Aorta (tissue), 5 donors: ENCODE results near the gene INTS4. TPM values are rescaled to one million over a fixed set of nuclear protein-coding genes. Genes with fewer than 3 reads are reported as not detected.
"Not testable (repeated sequence)": the region's sequence is repeated elsewhere in the genome, so short reads cannot be mapped to it uniquely, and the experiment has no call there.

Source experiments
- ATAC-seq: fragments of 200-7000 bp; cut with Tn5 transposase; one replicate; pipeline ENCODE4 v1.9.1; 2022; ENCODE audit warnings: moderate library complexity; ENCODE audit not compliant: low FRiP score
- DNase-seq, 2 donors: peaks; one replicate each; pipeline ENCODE4 v3.0.0-alpha.2; 2020
- H3K27ac ChIP-seq, 2 donors: one replicate each; pipeline ENCODE4 v1.5.1; 2013; ENCODE audit warnings: low read length in 2 of 2, mild to moderate bottlenecking in 2 of 2, moderate library complexity in 2 of 2, control low read depth in 1 of 2, inconsistent platforms in 1 of 2, low read depth in 1 of 2
- H3K27me3 ChIP-seq, 2 donors: one replicate each; pipeline ENCODE4 v1.6.1; 2013; ENCODE audit warnings: control low read depth in 1 of 2, low read length in 1 of 2, mild to moderate bottlenecking in 1 of 2, moderate library complexity in 1 of 2; ENCODE audit not compliant: insufficient read depth in 2 of 2, control insufficient read depth in 1 of 2
- H3K36me3 ChIP-seq, 2 donors: one replicate each; pipeline ENCODE4 v1.6.1; 2013; ENCODE audit warnings: control low read depth in 1 of 2, low read length in 1 of 2, mild to moderate bottlenecking in 1 of 2; ENCODE audit not compliant: insufficient read depth in 2 of 2, control insufficient read depth in 1 of 2
- H3K4me1 ChIP-seq, 2 donors: one replicate each; pipeline ENCODE4 v1.6.1; 2013; ENCODE audit warnings: low read length in 2 of 2, control low read depth in 1 of 2, mild to moderate bottlenecking in 1 of 2, moderate library complexity in 1 of 2; ENCODE audit not compliant: insufficient read depth in 2 of 2, control insufficient read depth in 1 of 2
- H3K4me3 ChIP-seq, 2 donors: one replicate each; pipeline ENCODE4 v1.5.1; 2013; ENCODE audit warnings: low read length in 2 of 2, control low read depth in 1 of 2, mild to moderate bottlenecking in 1 of 2
- H3K9me3 ChIP-seq: one replicate; pipeline ENCODE4 v1.6.1; 2013; ENCODE audit warnings: mild to moderate bottlenecking, low read length; ENCODE audit not compliant: control insufficient read depth
- whole genome bisulfite sequencing, 2 donors: extraction: QIAGEN DNeasy Blood & Tissue Kit; methylation state at CpG; one replicate each; pipeline ENCODE4 v1.1.7; 2013; 5-methylcytosine and 5-hydroxymethylcytosine counted together
- intact Hi-C, 2 donors: fragments of 100-400 bp; cut with DNase I; formaldehyde crosslinking; loops; one replicate each; pipeline versions ENCODE4 v1.14.2 to v1.15.0; 2022
- polyA plus RNA-seq, 2 donors: library from polyadenylated mRNA; stranded (reverse); fragments of 200-250 nt; gene quantifications; one replicate each; pipeline ENCODE4 v1.2.3, GENCODE V29; 2013
- total RNA-seq, 2 donors: library from RNA; stranded (reverse); fragmentation: NEBNext Ultra II Directional; extraction: Animal tissue kit (Norgen Biotek cat#: 25700); gene quantifications; one replicate each; pipeline ENCODE4 v1.2.1, GENCODE V29; 2021
- donor health status: healthy with polysubstance abuse.
- donor health status: Bipolar disorder and iron deficiency.
- donor health status: DM: no; HTN: no; CAD: no.
- donor health status: DM: no; HTN: no; CAD: no.
- donor health status: DM: yes; HTN: yes; CAD: no.

Gene INTS4
- total and polyA plus RNA-seq, 4 donors = 11.6 to 40.2 (median 31.2) TPM

DNA sequence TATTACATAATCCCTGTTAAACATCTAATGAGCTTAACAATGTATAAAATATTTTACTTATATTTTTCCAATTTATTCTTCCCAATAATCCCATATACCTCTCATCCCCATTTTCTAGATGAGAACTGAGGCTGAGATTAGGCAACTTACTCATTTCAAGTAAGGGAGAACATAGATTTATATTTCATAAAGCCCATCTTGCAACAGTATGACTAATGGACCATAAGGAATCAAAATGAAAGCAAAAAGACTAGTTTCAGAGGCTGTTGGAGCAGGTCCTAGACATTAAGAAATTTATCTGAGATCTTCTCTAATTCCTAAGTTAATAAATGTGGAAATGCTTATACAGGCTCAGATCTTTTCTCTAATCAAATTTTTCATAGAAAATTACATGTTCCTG is 52.0 kb downstream of the INTS4 start:
- intact Hi-C loops, H3K4me1 ChIP-seq, ATAC-seq, H3K4me3 ChIP-seq, H3K27me3 ChIP-seq, H3K9me3 ChIP-seq, DNase-seq, H3K27ac ChIP-seq, H3K36me3 ChIP-seq: not testable (repeated sequence)

DNA sequence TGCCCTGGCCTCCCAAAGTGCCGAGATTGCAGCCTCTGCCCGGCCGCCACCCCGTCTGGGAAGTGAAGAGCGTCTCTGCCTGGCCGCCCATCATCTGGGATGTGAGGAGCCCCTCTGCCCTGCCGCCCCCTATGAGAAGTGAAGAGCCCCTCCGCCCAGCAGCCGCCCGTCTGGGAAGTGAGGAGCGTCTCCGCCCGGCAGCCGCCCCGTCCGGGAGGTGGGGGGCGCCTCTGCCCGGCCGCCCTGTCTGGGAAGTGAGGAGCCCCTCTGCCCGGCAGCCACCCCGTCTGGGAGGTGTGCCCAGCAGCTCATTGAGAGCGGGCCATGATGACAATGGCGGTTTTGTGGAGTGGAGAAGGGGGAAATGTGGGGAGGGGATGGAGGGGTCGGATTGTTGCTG is 60.9 kb downstream of the INTS4 start:
- H3K36me3 ChIP-seq, H3K27me3 ChIP-seq, H3K4me3 ChIP-seq, H3K9me3 ChIP-seq, intact Hi-C loops, H3K4me1 ChIP-seq, ATAC-seq, DNase-seq, H3K27ac ChIP-seq: not testable (repeated sequence)
- 94 to 98% methylated on average over 19 to 24 of the region's 24 CpGs for WGBS, 2 donors

DNA sequence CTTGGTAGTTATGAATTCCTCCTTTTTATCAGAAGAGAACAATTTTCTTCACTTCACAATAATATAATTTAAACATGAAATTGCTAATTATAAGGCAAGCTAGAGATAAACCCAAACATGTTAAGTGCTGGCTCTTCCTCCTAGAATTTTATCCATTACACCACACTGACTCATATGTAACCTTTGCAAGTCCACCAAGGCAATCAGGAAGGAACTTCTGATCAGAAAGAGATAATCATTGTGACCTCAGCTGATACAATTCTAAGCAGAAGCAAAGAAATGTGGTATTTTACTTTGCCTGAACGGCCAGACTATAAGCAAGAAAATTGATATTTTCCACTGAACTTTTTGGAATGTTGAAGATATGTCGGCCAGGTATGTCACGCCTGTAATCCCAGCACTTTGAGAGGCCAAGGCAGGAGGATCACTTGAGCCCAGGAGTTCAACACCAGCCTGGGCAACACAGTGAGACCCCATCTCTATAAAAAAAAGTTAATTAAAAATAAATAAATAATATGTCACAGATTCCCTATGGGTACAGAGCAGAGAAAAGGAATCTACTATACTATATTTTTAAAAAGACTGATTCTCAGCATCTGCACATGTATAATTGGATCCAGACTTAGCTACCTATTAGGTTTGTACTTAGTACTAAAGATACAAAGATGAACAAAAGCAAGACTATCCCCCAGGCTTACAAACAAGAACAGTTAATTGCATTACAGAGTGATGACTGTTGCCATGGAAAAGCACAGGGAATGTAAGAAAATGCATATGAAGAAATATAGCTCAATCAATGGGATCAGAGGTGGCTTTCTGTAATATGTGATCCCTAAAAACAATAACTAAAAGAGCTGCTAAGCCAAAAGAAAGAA is 63.9 kb downstream of the INTS4 start:
- ATAC-seq, H3K36me3 ChIP-seq, DNase-seq, intact Hi-C loops, H3K4me3 ChIP-seq, H3K27me3 ChIP-seq, H3K9me3 ChIP-seq, H3K27ac ChIP-seq, H3K4me1 ChIP-seq: not testable (repeated sequence)
- 93 to 97% methylated on average over 3 of the region's 3 CpGs for WGBS, 2 donors

DNA sequence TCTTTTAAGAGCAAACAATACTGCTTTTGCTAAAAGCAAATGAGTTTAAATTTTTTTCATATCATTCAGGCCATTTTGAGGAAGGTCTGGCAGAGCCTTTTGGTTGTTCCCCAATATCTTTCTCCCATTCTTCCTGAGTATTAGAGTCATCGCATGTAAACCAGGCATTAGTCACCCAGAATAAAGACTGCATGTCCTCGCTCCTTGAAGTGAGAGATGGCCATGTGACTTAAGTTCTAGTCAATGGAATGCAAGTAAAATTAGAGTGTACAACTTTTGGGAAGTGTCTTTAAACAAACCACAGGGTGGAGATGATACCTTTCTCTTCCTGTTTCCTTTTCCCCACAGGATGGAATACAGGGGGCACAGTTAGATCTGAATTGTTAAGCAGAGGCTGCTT is 76.8 kb downstream of the INTS4 start:
- H3K27me3 ChIP-seq, H3K9me3 ChIP-seq, DNase-seq, H3K4me3 ChIP-seq, H3K4me1 ChIP-seq, ATAC-seq, H3K36me3 ChIP-seq, intact Hi-C loops, H3K27ac ChIP-seq: not testable (repeated sequence)
- WGBS, 2 donors = no CpG with 5 or more reads among the region's 2 CpGs

DNA sequence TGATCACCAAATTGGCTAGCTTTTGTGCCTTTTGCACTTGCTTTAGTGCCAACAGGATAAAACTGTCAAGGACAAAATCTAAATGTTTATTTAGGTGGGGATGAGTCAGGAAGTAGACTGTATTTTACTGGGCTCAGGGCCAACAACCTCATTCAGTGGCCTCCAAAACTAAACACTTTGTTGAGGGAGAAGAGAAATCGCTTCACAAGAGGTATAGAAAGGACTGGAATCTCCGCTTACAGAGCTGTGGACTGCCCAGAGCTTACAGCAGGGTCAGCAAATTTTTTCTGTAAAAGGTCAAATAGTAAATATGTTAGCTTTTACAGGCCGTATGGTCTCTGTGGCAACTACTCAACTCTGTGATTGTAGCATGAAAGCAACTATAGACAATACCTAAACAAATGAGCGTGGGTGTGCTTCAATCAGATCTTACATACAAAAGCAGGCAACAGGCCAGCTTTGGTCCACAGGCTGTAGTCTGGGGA is 80.1 kb downstream of the INTS4 start:
- WGBS, 2 donors = 43% methylated on average over 4 of the region's 4 CpGs
- H3K27me3 ChIP-seq, H3K4me3 ChIP-seq, H3K4me1 ChIP-seq, DNase-seq, H3K27ac ChIP-seq, H3K36me3 ChIP-seq, H3K9me3 ChIP-seq, intact Hi-C loops, ATAC-seq: not testable (repeated sequence)

DNA sequence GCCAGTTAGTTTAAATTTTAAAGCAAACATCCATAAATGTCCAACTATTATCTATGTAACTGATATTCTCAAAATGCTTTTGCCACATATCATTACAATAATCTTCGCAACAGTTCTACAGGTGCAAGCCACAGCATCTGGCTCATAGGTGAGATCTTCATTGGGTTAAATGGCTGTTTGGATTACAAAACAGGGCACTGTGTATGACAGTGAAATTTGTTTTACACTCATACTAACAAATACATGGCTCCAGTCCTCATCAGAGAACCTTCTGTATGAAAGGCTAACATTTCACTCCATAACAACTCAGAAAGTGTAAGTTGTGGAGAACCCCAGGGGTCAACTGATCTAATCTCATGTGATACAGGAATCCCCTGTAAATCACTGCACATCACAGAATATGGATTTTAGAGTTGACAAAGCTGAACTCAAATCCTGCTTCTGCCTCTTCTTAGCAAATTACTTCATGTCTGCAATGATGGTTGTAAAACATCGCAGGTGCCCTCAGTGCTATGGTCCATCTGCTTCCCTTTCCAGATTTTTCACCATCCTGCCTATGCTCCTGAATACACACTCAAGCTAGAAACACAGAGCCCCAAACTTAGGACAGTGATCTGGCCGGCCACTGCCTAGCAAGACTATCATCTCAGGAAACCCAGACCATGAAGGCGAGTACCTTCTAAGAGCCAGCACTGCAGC is 80.7 kb downstream of the INTS4 start:
- intact Hi-C loops, H3K36me3 ChIP-seq, H3K4me3 ChIP-seq, H3K27ac ChIP-seq, H3K27me3 ChIP-seq, ATAC-seq, H3K4me1 ChIP-seq, H3K9me3 ChIP-seq, DNase-seq: not testable (repeated sequence)
- WGBS, 2 donors = 51 to 57% methylated on average over 4 of the region's 4 CpGs

DNA sequence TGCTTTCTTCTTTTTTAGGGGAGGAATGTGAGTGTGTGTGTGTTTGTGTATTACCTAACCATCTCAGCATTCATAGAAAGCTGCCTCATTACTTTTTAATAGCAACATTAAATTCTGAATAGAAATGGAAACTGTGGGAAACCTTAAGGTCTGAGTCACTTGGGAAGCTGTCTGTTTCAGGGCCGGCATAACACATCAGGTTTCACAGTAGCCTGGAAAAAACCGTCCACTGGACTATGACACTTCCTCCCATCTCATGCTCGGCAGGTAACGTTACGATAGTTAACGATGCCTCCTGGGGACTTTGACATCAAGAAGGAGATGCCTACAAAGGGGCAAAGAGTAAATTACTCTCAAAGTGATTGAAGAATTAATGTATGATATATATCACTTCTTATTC is 83.6 kb downstream of the INTS4 start:
- H3K4me1 ChIP-seq, H3K9me3 ChIP-seq, H3K27me3 ChIP-seq, DNase-seq, intact Hi-C loops, H3K36me3 ChIP-seq, ATAC-seq, H3K4me3 ChIP-seq: not testable (repeated sequence)
- H3K27ac ChIP-seq = peak overlapping the region; percentile 28 to 78
- 49 to 53% methylated on average over 6 of the region's 6 CpGs for WGBS, 2 donors

DNA sequence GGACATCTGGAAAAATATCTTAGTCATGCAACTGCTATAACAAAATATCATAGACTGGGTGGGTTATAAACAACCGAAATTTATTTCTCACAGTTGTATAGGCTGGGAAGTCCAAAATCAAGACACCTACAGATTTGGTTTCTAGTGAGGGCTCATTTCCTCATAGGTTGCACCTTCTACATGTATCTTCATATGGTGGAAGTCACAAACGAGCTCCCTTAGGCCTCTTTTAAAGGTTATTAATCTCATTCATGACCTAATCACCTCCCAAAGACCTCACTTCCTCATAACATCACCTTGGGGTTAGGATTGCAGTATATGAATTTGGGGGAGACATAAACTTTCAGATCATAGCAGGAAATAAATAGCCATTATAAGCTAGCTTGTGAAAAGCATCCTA is 85.2 kb downstream of the INTS4 start:
- H3K4me3 ChIP-seq = no peak overlapping the region
- H3K36me3 ChIP-seq = no peaks in the 10 kb centered on the region
- H3K27ac ChIP-seq = no peak overlapping the region
- intact Hi-C loops = no loop called here
- no peaks in the 10 kb centered on the region for H3K9me3 ChIP-seq
- H3K27me3 ChIP-seq = no peaks in the 10 kb centered on the region
- H3K4me1 ChIP-seq = no peaks in the 10 kb centered on the region
- ATAC-seq = no peak
- DNase-seq = no peak
- whole genome bisulfite sequencing, 2 donors = 95 to 98% methylated on average over 2 of the region's 2 CpGs

DNA sequence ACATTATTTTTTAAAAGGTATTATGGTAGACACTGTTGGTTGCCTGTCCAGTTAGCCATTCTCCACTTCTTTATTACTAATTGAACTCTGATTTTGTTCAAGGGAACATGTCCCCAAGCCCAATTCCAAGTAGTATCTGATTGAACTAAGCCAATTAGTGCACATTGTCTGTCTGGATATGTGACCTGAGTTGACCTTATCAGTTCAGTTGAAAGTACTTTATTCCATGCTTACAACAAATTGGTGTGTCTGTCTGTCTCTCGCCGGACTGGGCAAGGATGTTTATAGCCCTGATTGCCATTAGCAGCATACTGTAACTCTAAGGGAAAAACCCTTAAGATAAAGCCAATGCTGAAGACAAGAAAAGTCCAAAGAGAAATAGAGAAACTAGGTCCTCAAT is 85.6 kb downstream of the INTS4 start:
- no peaks in the 10 kb centered on the region for H3K36me3 ChIP-seq
- no peaks in the 10 kb centered on the region for H3K4me1 ChIP-seq
- ATAC-seq (no peak), DNase-seq (no peak)
- no peaks in the 10 kb centered on the region for H3K27me3 ChIP-seq
- H3K27ac ChIP-seq = no peak overlapping the region
- H3K9me3 ChIP-seq = no peaks in the 10 kb centered on the region
- WGBS, 2 donors = 93 to 96% methylated on average over 2 of the region's 2 CpGs
- intact Hi-C loops = no loop called here
- H3K4me3 ChIP-seq = no peak overlapping the region
